Myocyte (in vitro differentiated cells): ENCODE measurements around the gene NUP188. TPM values are rescaled to one million over a fixed set of nuclear protein-coding genes. Genes with fewer than 3 reads are reported as not detected.

Experiments used
- DNase-seq: peaks from one replicate; pipeline ENCODE4 v3.0.0-alpha.2; 2012; ENCODE audit warnings: low read depth
- total RNA-seq: library from RNA; depleted of rRNA; stranded (reverse); fragments of >200 nt; gene quantifications from 2 replicates; pipeline ENCODE4 v1.2.3, GENCODE V29; 2014

NUP188 gene
- total RNA-seq, 1 donor from 2014 or later, result 53.6 TPM

DNA sequence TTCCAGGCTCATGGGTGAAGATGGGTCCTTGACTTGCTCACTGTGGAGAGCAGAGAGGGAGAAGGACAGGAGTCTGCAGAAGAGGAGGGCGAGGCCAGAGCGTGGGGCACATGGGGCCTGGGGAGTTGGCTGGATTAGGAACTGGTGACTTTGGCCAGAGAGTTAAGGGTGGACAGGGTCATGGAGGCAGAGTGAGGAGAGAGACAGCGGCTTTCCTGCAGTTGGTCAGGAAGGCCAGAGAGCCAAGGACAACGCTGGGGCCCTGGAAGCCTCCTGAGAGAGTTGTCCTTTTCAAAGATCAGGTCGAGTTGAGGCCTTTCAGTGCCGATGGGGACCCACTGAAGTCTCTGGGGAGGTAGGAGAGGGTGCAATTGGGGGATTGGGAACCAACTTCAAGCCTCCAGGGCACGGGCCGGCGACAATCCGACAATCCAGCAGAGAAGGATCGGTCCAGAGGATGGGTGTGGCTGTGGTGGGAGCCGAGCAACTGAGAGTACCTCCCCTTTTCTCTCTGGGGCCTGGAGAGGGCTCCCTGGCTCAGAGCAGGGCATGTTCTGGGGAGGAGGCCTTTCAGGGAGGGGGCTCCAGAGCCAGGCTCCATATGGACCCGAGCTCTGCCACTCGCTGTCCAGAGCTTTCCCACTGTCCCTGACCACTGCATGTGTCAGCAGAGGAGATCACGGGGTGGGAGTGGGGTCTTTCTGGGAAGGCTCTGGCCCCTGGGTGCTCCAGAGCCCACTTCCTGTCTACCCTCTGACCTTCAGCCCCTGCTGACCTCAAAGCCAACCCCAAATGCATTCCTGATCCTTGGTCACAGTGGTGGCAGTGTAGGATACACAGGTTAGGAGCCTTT, 34.2 kb upstream of the NUP188 start:
- no peak for DNase-seq

DNA sequence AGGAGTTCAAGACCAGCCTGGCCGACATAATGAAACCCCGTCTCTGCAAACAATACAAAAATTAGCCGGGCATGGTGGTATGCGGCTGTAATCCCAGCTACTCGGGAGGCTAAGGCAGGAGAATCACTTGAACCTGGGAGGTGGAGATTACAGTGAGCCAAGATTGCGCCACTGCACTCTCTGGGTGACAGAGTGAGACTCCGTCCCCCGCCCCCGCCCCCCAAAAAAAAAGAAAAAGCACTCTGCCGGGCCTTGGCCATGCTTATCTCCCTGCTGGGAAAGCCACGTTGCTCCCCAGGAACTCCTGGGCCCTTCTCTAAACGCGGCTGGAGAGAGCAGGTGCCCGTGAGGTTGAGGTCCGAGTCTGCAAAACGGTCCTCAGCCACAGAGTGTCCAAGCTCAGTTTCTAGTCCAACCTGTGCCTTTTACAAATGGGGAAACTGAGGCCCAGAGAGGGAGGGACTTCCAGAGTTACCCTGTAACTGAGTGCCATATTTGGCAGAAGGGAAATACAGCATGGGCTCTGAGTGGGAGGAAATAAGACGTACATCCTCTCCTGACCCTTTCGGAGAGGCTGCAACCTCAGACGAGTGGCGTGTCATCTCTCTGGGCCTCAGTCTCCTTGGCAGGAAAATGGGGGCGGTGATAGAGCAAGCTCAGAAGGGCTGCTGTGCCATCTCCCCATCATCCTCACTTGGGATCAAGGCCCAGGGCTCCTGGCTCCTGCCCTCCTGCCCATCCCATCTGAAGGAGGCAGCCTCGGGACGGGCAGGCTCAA, 33.3 kb upstream of the NUP188 start:
- DNase-seq, result no peak

DNA sequence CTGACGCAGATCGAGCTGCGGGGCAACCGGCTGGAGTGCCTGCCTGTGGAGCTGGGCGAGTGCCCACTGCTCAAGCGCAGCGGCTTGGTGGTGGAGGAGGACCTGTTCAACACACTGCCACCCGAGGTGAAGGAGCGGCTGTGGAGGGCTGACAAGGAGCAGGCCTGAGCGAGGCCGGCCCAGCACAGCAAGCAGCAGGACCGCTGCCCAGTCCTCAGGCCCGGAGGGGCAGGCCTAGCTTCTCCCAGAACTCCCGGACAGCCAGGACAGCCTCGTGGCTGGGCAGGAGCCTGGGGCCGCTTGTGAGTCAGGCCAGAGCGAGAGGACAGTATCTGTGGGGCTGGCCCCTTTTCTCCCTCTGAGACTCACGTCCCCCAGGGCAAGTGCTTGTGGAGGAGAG, 31.3 kb upstream of the NUP188 start:
- DNase-seq, result no peak

DNA sequence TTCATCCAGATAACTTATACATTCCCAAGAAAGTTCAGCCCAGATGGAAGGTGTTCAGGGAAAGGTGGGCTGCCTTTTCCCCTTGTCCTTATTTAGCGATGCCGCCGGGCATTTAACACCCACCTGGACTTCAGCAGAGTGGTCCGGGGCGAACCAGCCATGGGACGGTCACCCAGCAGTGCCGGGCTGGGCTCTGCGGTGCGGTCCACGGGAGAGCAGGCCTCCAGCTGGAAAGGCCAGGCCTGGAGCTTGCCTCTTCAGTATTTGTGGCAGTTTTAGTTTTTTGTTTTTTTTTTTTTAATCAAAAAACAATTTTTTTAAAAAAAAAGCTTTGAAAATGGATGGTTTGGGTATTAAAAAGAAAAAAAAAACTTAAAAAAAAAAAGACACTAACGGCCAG, 30.8 kb upstream of the NUP188 start:
- DNase-seq, result no peak

DNA sequence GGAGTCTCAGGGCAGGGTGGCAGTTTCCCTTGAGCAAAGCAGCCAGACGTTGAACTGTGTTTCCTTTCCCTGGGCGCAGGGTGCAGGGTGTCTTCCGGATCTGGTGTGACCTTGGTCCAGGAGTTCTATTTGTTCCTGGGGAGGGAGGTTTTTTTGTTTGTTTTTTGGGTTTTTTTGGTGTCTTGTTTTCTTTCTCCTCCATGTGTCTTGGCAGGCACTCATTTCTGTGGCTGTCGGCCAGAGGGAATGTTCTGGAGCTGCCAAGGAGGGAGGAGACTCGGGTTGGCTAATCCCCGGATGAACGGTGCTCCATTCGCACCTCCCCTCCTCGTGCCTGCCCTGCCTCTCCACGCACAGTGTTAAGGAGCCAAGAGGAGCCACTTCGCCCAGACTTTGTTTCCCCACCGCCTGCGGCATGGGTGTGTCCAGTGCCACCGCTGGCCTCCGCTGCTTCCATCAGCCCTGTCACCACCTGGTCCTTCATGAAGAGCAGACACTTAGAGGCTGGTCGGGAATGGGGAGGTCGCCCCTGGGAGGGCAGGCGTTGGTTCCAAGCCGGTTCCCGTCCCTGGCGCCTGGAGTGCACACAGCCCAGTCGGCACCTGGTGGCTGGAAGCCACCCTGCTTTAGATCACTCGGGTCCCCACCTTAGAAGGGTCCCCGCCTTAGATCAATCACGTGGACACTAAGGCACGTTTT, 30.2 kb upstream of the NUP188 start:
- DNase-seq, result peak; percentile 73

DNA sequence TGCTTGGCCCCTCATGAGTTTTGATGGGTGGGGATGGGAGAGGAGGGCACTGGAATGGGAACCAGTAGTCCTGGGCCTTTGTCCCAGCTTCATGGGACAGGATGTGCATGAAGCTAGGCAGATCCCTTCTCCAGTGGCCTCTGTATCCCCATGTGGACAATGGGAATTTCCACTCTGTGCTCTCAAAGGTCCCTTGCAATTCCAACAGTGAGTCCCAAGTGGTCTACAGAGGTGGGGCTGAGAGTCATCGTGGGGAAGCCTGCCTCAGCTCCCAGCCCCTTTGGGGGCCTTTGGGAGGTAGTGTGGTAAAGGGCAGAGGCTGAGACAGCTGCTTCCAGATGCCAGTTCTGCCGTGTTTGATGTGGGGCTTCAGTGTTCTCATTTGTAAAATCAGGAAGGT, 28.6 kb upstream of the NUP188 start:
- DNase-seq, result no peak

DNA sequence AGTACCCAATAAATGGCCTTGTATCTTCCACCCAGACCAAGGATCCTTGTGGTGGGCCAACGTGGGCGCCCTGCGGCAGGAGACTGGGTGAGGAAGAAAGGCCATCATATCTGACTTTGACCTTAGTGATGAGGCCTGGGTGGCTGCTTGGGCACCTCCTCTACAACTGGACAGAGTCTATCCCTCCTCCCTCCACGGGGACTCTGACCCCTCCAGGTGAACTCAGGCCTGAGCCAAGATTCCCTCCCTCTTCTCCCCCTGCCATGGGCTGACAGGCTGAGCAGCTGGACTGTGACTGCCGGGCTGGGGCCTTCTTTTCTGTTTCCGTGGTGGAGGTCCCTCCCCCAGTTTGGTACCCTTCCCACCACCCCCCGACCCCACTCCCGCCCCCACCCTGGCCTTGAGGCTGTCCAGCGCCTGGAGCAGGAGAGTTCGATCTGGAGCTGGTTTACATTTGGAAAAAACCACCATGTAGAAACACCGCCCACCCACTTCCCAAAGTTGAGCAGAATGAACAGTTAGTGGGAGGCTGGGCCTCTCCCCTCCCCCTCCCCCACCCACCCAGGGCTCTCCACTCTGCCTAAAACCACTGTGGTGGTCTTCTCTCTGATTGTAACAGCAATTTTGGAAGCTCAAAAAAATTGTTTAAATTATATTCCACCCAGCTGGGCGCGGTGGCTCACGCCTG, 28.0 kb upstream of the NUP188 start:
- no peak for DNase-seq

DNA sequence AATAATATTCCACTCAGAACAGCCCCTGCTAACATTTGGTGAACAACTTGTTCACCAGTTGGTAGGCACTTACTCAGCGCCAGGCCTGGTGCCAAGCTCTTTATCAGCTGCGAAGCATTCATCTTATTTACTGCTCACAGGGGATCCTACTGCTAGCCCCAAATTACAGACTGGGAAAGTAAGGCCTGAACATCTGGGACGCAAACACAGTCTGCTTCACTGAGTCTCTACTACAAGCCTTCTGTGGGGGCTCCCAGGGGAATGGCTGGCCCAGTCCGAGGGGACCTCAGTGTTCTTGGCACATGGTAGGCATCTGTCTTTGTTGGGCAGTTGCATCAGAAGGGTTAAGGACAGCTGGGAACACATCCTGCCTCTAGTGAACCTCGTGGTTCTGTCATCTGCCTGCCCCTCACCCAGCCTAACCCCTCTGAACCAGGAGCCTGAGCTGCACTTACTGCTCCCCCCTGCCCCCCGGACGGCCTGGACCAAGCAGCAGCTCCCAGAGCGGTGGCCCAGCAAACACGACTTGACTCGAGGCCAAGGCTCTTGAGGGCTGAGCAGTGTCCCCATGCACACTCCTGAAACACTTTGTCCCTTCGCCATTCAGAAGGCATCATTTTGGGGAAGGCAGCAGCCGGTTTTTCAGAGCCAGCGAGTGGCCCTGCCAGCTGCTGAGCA, 27.0 kb upstream of the NUP188 start, which contains the start of gene PHYHD1:
Gene PHYHD1, plus strand, starts transcription at position 602 of the 678 bp plus-strand sequence. CDS start 1,342 bp downstream, outside the sequence.
- peak; percentile 93 for DNase-seq

DNA sequence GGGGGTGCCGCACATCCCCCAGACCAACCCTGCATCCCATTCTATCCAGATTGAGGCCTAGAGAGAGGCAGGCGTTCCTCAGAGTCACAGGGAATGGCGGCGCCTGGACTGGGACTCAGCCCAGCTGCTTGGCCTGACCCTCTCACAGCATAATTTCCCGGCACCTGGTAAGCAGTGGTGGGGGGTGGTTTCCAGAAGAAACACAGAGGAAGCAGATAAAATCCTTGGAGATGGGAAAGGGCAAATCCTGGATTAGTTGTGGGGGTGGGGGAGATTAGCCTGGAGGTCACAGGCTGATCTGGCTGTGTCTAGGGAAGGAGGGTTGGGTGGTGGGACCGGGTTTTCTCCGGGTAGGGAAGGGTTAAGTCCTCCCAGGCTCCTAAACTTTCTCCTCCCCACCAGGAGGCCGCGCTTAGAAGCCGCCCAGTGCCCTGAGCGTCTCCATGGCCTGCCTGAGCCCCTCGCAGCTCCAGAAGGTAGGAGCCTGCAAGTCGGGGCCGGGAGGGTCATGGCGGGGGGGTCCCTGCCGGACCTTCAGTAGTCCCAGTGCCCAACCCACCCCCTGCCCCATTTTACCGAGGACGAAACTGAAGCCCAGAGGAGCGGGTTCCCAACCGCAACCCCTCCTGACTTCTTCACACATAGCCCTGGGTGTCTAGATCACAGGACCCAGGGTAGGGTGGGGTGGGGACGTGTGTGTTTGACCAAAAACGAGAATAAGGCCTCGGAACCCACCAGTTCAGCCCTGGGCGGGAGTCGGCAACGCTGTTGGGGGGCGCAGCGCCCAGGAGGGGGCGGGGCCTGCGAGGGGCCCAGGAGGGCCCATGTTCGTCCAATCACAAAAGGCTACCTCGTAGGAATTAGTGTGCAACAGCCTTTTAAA, 25.4 kb upstream of the NUP188 start:
- peak; percentile 71 for DNase-seq

DNA sequence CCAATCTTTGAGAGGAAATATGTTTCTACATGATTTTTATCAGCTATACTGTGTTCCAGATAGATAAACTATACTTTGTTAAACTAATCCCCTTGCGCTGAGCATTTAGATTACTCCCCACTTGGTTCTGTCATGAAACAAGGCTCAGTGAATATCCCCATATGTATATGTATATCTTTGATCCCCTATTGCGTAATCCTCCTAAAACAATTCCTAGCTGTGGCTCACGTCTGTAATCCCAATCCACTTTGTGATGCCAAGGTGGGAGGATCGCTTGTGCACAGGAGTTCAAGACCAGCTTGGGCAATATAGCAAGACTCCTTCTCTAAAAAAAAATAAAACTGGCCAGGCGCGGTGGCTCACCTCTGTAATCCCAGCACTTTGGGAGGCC, 24.0 kb upstream of the NUP188 start:
- DNase-seq, result no peak

DNA sequence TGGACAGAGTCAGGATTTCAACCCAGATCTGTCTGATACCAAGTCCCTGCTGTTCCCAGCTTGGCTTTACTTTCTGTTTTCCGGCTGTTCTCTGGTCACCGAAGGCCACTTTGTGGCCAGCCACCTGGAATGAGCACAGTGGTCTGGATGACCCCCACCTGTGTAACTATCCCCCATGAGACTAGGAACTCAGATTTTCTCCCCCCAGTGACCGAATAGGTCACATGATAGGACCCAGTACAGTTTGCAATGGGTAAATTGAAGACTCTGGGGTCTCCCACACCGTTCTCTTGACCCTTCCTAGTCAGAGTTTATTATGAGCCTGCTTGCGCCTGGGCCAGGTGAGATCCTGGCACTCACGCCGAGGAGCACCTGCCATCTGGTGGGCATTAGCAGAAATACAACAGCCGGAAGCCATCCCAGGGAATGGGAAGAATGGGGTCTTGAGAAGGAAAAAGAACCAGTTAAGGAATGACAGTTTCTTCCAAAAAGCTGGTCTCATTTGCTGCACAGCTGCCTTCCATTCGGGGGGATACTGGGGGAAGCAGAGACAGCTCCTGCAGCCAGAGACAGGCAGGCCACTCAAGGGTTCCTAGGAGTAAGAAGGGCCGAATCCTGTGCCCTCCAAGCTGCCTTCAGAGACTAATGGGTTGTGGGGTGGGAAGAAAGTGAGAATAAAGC, 19.6 kb upstream of the NUP188 start:
- no peak for DNase-seq

DNA sequence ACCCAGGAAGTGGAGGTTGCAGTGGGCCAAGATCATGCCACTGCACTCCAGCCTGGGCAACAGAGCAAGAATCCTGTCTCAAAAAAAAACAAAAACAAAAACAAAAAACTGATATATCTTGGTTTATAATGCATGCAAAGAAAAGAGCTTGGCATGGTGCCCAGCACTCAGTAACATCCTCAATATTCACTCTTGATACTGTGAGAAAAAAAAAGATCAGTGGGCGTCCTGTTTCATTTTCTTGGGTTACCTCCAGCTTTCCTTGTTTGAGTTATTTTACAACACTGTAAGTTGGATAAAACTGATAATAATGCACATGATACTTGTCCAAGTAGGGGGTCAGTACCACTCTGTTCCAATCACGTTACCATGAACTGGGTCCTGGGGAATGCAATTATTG, 18.9 kb upstream of the NUP188 start:
- no peak for DNase-seq

DNA sequence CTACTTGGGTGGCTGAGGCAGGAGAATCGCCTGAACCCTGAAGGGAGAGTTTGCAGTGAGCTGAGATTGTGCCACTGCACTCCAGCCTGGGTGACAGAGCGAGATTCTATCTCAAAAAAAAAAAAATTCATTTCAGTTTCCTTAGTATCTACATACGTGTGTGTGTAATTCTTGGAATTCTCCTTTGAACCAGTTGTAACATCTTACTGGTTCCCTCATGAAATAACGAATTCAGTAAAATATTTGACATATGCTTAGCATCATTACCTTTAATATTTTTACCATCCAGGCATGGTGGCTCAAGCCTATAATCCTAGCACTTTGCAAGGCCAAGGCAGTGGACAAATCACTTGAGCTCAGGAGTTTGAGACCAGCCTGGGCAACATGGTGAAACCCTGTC, 17.9 kb upstream of the NUP188 start:
- no peak for DNase-seq

DNA sequence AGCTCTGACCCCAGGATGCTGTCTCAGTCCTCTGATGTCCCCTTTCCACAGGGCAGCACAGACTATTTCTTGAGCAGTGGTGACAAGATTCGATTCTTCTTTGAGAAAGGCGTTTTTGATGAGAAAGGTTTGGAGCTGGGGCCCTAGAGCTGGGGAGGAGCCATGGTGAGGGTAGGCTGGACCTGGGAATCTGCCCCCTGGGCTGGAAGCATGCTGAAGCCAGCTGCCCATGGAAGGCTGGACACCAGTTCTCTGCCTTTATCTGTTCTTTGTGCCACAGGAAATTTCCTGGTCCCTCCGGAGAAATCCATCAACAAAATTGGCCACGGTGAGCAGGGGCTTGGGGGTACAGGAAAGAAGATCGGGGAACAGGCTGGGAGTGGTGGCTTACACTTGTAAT, 13.8 kb upstream of the NUP188 start:
- no peak for DNase-seq

DNA sequence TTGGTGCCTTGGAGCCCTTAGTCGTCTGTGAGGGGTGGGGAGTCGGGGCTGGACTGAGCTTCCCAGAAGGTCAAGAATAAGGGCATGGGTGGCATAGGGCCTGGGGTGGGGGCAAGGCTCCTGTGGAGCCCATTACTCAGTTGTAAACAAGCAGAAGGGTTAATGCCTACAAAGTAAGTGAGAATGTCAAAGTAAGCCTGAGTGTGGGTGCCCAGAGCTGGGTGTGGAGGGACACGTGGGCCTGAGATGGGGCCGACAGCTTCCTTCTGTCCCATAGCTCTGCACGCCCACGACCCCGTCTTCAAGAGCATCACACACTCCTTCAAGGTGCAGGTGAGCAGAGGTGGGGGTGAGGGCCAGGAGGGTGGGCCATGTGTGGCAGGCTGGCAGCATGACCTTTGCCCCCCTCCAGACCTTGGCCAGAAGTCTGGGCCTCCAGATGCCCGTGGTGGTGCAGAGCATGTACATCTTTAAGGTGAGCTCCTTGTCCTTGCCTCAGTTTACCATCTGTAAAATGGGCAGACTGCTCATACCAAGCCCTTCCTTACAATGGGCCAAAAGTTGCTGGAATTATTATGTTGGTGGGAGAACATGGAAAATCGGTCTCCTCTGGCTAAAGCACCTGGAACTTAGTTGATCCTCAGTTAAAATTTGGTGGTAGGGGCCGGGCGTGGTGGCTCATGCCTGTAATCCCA, 11.2 kb upstream of the NUP188 start:
- no peak for DNase-seq

DNA sequence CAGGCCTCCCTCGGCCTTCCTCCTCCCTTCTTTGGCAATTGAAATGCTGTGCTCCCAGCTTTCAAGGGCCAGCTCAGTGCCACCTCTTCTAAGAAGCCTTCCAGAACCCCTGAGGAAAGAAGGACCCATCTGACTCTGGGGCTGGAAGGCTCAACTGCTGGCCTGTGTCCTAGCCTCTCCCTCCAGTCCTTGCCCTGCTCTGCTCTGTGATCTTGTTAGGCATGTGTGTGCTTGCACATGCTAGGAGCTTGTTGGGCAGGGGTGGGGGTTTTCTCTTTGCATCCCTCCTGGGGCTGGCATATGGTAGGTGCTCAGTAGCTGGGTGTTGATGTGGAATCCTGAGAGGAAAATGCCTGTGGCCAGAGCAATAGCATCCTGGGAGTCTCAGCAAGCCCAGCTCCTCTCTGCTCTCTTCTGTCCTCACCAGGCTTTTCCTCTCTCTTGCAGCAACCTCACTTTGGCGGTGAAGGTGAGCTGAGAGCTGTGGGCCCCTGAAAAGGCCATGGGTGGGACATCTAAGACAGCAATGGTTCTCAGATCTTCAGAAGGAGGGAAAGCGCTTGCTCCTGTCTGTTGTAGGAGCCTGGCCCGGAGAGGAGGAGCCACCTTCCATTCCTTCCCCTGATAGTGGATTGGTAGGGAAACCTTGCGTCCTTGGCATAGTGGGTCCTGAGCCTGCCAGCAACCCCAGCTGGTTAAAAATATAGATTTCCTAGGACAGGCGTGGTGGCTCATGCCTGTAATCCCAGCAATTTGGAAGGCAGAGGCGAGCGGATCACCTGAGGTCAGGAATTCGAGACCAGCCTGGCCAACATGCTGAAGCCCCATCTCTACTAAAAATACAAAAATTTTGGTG, 10.0 kb upstream of the NUP188 start:
- no peak for DNase-seq

DNA sequence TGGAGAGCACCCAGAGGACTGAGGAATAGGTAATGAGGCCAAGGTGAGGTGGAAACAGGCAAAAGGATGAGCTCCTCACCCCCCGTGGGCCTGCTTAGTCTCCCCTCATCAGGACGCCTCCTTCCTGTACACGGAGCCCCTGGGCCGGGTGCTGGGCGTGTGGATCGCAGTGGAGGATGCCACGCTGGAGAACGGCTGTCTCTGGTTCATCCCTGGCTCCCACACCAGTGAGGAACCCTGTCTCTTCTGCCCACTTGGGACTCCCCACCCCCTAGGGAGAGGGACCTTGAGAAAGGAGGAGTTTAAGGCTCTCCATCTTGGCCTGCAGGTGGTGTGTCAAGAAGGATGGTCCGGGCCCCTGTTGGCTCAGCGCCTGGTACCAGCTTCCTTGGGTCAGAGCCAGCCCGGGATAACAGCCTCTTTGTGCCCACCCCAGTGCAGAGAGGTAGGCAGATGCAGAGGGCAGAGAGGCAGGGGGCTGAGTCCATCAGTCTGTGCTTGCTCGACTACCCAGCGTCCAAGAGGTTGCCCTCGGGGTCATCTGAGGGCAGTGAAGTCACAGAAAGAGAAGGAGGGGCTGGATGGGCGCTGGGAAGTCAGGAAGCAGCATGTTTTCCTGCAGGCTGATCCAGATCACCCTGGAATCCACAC, 7.1 kb upstream of the NUP188 start:
- no peak for DNase-seq
